Glutamatergic neuron (in vitro differentiated cells): ENCODE measurements around the gene ZNF462. TPM values are rescaled to one million over a fixed set of nuclear protein-coding genes. Genes with fewer than 3 reads are reported as not detected.

Experiments
- DNase-seq: peaks from one replicate; pipeline ENCODE4 v3.0.0; 2022
- H3K27ac Mint-ChIP-seq: one replicate; pipeline ENCODE4 v1.8.0; 2020; ENCODE audit warnings: mild to moderate bottlenecking, mixed read lengths, inconsistent platforms; ENCODE audit not compliant: unreplicated experiment
- H3K27me3 Mint-ChIP-seq: one replicate; pipeline ENCODE4 v1.8.0; 2020; ENCODE audit warnings: mild to moderate bottlenecking, moderate library complexity, mixed read lengths, inconsistent platforms; ENCODE audit not compliant: unreplicated experiment
- H3K36me3 Mint-ChIP-seq: one replicate; pipeline ENCODE4 v1.8.0; 2020; ENCODE audit warnings: mild to moderate bottlenecking, mixed read lengths, inconsistent platforms; ENCODE audit not compliant: unreplicated experiment
- H3K4me1 Mint-ChIP-seq: one replicate; pipeline ENCODE4 v1.8.0; 2020; ENCODE audit warnings: mild to moderate bottlenecking, low read depth, mixed read lengths, inconsistent platforms; ENCODE audit not compliant: unreplicated experiment
- H3K4me3 Mint-ChIP-seq: one replicate; pipeline ENCODE4 v1.8.0; 2020; ENCODE audit warnings: mild to moderate bottlenecking, mixed read lengths, inconsistent platforms; ENCODE audit not compliant: unreplicated experiment
- H3K9me3 Mint-ChIP-seq: one replicate; pipeline ENCODE4 v1.8.0; 2020; ENCODE audit warnings: mild to moderate bottlenecking, moderate library complexity, mixed read lengths, inconsistent platforms; ENCODE audit not compliant: unreplicated experiment
- total RNA-seq: library from RNA; stranded (reverse); fragmentation: NEBNext Ultra II Directional; extraction: Animal tissue kit (Norgen Biotek cat#: 25700); gene quantifications from one replicate; pipeline ENCODE4 v1.2.1, GENCODE V29; 2021; ENCODE audit not compliant: unreplicated experiment
- TF ChIP-seq, protein P1 (sequence below): fragments of 200-600 bp; sonication (generic); IDR thresholded peaks from one replicate; pipeline ENCODE4 v1.5.0; 2021; ENCODE audit not compliant: partially characterized antibody, unreplicated experiment

Gene ZNF462
- total RNA-seq, 1 donor from 2014 or later = 259 TPM

DNA sequence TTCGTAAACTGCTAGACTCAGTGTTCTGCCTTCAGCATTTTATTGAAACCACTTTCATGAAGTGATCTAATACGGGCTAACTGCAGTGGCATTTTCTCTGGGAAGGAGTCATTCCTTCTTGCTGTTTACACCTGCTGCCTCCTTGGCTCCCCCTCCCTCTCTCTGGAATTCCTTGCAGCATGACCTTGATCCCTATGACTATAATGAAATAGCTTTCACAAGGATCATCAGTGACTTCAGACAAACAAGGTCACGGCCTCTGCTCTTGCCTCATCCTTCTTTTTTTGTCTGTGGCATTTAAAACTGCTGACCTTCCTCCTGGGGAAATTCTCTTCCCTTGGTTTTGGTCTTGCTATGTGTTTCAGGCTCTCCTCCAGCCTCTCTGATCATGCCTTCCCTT, 90.2 kb downstream of the ZNF462 start:
- peaks cover 10% of the 10 kb centered on the region for H3K4me1 Mint-ChIP-seq
- TF ChIP-seq, protein P1, sequence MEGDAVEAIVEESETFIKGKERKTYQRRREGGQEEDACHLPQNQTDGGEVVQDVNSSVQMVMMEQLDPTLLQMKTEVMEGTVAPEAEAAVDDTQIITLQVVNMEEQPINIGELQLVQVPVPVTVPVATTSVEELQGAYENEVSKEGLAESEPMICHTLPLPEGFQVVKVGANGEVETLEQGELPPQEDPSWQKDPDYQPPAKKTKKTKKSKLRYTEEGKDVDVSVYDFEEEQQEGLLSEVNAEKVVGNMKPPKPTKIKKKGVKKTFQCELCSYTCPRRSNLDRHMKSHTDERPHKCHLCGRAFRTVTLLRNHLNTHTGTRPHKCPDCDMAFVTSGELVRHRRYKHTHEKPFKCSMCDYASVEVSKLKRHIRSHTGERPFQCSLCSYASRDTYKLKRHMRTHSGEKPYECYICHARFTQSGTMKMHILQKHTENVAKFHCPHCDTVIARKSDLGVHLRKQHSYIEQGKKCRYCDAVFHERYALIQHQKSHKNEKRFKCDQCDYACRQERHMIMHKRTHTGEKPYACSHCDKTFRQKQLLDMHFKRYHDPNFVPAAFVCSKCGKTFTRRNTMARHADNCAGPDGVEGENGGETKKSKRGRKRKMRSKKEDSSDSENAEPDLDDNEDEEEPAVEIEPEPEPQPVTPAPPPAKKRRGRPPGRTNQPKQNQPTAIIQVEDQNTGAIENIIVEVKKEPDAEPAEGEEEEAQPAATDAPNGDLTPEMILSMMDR = no peak
- H3K4me3 Mint-ChIP-seq = no peak overlapping the region
- H3K9me3 Mint-ChIP-seq = peaks cover 3% of the 10 kb centered on the region
- peaks cover 14% of the 10 kb centered on the region for H3K36me3 Mint-ChIP-seq
- peaks cover 8% of the 10 kb centered on the region for H3K27me3 Mint-ChIP-seq
- no peak for DNase-seq
- no peak overlapping the region for H3K27ac Mint-ChIP-seq

DNA sequence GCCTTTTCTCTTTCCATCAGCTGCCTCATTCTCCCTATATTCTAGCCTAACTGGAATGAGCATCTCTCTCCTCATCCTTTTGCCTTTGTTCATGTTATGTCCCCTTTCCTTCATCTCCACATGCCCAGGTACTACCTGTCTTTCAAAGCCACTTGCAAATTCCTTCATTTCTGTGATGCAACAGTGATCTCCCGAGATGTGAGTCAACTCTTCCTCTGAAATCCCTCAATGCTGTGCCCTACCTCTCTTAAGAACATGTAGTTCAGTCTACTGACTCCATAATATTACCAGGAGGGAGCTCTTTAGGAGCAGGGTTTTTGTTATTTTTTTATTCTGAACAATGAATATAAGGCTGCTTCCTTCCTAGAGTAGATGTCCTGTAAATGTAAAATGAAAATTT, 91.6 kb downstream of the ZNF462 start:
- Mint-ChIP-seq H3K27me3 (peaks cover 7% of the 10 kb centered on the region), H3K4me1 (peaks cover 10% of the 10 kb centered on the region), H3K36me3 (peaks cover 14% of the 10 kb centered on the region), H3K9me3 (peaks cover 3% of the 10 kb centered on the region), H3K27ac (peak overlapping the region; percentile 16), H3K4me3 (no peak overlapping the region)
- TF ChIP-seq, protein P1 = no peak
- no peak for DNase-seq

DNA sequence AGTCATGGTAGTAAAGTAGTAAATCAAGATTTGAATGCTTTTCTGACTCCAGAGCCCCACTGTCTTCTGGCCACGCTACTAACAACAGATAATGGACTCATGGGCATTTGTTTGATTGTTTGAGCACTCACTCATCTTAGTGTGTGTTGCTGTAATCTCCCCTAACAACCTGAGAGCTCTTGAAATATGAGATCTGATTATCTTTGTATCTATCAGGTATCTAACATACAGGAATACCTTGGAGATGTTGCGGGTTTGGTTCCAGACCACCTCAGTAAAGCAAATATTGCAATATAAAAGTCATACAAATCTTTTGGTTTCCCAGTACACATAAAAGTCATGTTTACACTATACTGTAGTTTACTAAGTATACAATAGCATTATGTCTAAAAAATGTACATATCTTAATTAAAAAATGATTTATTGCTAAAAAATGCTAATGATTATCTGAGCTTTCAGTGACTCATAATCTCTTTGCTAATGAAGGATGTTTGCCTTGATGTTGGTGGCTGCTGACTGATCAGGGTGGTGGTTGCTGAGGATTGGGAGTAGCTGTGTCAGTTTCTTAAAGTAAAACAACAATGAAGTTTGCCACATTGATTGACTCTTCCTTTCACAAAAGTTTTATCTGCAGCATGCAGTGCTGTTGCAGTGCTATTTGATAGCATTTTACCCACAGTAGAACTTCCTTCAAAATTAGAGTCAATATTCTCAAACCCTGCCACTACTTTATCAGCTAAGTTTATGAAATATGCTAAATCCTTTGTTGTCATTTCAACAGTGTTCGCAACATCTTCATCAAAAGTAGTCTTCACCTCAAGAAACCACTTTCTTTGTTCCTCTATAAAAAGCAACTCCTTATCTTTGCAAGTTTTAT, 92.2 kb downstream of the ZNF462 start:
- no peak overlapping the region for H3K27ac Mint-ChIP-seq
- peaks cover 14% of the 10 kb centered on the region for H3K36me3 Mint-ChIP-seq
- H3K27me3 Mint-ChIP-seq = peaks cover 7% of the 10 kb centered on the region
- no peak overlapping the region for H3K4me3 Mint-ChIP-seq
- DNase-seq = no peak
- H3K4me1 Mint-ChIP-seq = peaks cover 10% of the 10 kb centered on the region
- TF ChIP-seq, protein P1 = no peak
- H3K9me3 Mint-ChIP-seq = peaks cover 3% of the 10 kb centered on the region

DNA sequence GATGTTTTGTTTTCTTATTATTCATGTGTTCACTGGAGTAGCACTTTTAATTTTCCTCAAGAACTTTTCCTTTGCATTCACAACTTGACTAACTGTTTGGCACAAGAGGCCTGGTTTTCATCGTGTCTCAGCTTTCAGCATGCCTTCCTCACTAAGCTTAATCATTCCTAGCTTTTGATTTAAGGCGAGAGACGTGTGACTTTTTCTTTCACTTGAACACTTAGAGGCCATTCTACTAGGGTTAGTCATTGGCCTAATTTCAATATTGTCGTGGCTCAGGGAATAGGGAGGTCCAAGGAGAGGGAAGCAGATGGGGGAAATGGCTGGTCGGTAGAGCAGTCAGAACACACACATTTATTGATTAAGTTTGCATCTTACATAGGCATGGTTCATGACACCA, 94.0 kb downstream of the ZNF462 start:
- peaks cover 10% of the 10 kb centered on the region for H3K4me1 Mint-ChIP-seq
- H3K27ac Mint-ChIP-seq = no peak overlapping the region

More for the DNA sequence above, 94.0 kb downstream of the ZNF462 start:
- TF ChIP-seq, protein P1 = no peak
- peaks cover 14% of the 10 kb centered on the region for H3K36me3 Mint-ChIP-seq
- H3K9me3 Mint-ChIP-seq = peaks cover 2% of the 10 kb centered on the region
- H3K4me3 Mint-ChIP-seq = no peak overlapping the region
- no peak for DNase-seq
- H3K27me3 Mint-ChIP-seq = peaks cover 7% of the 10 kb centered on the region
